Stimulated activated CD4-positive, alpha-beta T cell treated with anti-CD3 and anti-CD28 coated beads, TNF-alpha, amount 100 ng/mL, for 1 hour (primary cell): ENCODE results near the gene RAPGEF4.

ENCODE experiments used
- DNase-seq, 3 donors: peaks; one replicate each; pipeline ENCODE4 v3.0.0-alpha.2; 2020; ENCODE audit warnings: low read depth in 3 of 3, low spot score in 1 of 3

RAPGEF4 gene

GRCh38 chr2:172930871-172931255, 195.2 kb downstream of the RAPGEF4 start:
- DNase-seq, result no peak

GRCh38 chr2:172931256-172931894, 195.7 kb downstream of the RAPGEF4 start:
- DNase-seq, result no peak

GRCh38 chr2:172931918-172932520, 196.4 kb downstream of the RAPGEF4 start:
- DNase-seq, result peak in 2 of 3 donors; percentile 11 to 45

- DNase-seq, result no peak
These were observed 202.5 kb downstream of the RAPGEF4 start for GRCh38 chr2:172937884-172938712.

GRCh38 chr2:172938713-172939375, 203.2 kb downstream of the RAPGEF4 start:
- DNase-seq, result no peak

- no peak for DNase-seq
These were observed 207.9 kb downstream of the RAPGEF4 start for GRCh38 chr2:172943539-172943938.

- DNase-seq, result no peak
These were observed 208.6 kb downstream of the RAPGEF4 start for GRCh38 chr2:172944022-172944793.

GRCh38 chr2:172944794-172945509, 209.3 kb downstream of the RAPGEF4 start:
- no peak for DNase-seq

- no peak for DNase-seq
These were observed 209.8 kb downstream of the RAPGEF4 start for GRCh38 chr2:172945510-172945850.

- no peak for DNase-seq
These were observed 212.0 kb downstream of the RAPGEF4 start for GRCh38 chr2:172947461-172948153.

- DNase-seq, result no peak
These were observed 213.9 kb downstream of the RAPGEF4 start for GRCh38 chr2:172949522-172949921.

GRCh38 chr2:172950565-172950964, 214.9 kb downstream of the RAPGEF4 start:
- DNase-seq, result no peak

GRCh38 chr2:172951554-172951953, 215.9 kb downstream of the RAPGEF4 start:
- DNase-seq, result no peak

GRCh38 chr2:172953411-172953810, 217.8 kb downstream of the RAPGEF4 start:
- no peak for DNase-seq

GRCh38 chr2:172953970-172954852, 218.6 kb downstream of the RAPGEF4 start:
- no peak for DNase-seq

GRCh38 chr2:172955587-172955986, 219.9 kb downstream of the RAPGEF4 start:
- no peak for DNase-seq

- DNase-seq, result no peak
These were observed 222.1 kb downstream of the RAPGEF4 start for GRCh38 chr2:172957734-172958133.

- no peak for DNase-seq
These were observed 226.4 kb downstream of the RAPGEF4 start for GRCh38 chr2:172962082-172962481.

GRCh38 chr2:172962824-172963223, 227.2 kb downstream of the RAPGEF4 start:
- no peak for DNase-seq
